Measurements from ENCODE around the gene USP13.

GRCh38 chr3:179603831-179604230 lies 49.0 kb upstream of the USP13 start:
- TF ChIP-seq, protein P1, sequence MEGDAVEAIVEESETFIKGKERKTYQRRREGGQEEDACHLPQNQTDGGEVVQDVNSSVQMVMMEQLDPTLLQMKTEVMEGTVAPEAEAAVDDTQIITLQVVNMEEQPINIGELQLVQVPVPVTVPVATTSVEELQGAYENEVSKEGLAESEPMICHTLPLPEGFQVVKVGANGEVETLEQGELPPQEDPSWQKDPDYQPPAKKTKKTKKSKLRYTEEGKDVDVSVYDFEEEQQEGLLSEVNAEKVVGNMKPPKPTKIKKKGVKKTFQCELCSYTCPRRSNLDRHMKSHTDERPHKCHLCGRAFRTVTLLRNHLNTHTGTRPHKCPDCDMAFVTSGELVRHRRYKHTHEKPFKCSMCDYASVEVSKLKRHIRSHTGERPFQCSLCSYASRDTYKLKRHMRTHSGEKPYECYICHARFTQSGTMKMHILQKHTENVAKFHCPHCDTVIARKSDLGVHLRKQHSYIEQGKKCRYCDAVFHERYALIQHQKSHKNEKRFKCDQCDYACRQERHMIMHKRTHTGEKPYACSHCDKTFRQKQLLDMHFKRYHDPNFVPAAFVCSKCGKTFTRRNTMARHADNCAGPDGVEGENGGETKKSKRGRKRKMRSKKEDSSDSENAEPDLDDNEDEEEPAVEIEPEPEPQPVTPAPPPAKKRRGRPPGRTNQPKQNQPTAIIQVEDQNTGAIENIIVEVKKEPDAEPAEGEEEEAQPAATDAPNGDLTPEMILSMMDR (IDR thresholded peaks at IDR 0.05) = peak in 1 of 4 experiments; percentile 2
- no peak for TF ChIP-seq POLR2A (IDR thresholded peaks at IDR 0.05)
